HK-2 (cell line): ENCODE measurements around the gene PARD3.

ENCODE experiments used
- DNase-seq: peaks from one replicate; pipeline ENCODE4 v3.0.0-alpha.2; 2018; ENCODE audit not compliant: unreplicated experiment

Gene PARD3

GRCh38 chr10:34580214-34580613 lies 234.9 kb downstream of the PARD3 start:
- no peak for DNase-seq

- DNase-seq = no peak
Observed at GRCh38 chr10:34578468-34578867, 236.6 kb downstream of the PARD3 start.

GRCh38 chr10:34576797-34577196 lies 238.3 kb downstream of the PARD3 start:
- DNase-seq = no peak

- DNase-seq = peak; percentile 6
Observed at GRCh38 chr10:34575882-34576281, 239.2 kb downstream of the PARD3 start.

- no peak for DNase-seq
Observed at GRCh38 chr10:34574353-34574934, 240.7 kb downstream of the PARD3 start.

GRCh38 chr10:34570887-34571286 lies 244.2 kb downstream of the PARD3 start:
- no peak for DNase-seq

GRCh38 chr10:34567659-34568253 lies 247.3 kb downstream of the PARD3 start:
- DNase-seq = no peak

GRCh38 chr10:34565934-34566333 lies 249.2 kb downstream of the PARD3 start:
- DNase-seq = no peak

GRCh38 chr10:34558093-34558583 lies 257.0 kb downstream of the PARD3 start:
- DNase-seq = no peak

- DNase-seq = no peak
Observed at GRCh38 chr10:34557173-34557572, 257.9 kb downstream of the PARD3 start.

GRCh38 chr10:34555653-34556052 lies 259.4 kb downstream of the PARD3 start:
- no peak for DNase-seq

GRCh38 chr10:34553747-34554146 lies 261.3 kb downstream of the PARD3 start:
- no peak for DNase-seq

- DNase-seq = no peak
Observed at GRCh38 chr10:34551295-34551694, 263.8 kb downstream of the PARD3 start.

- DNase-seq = no peak
Observed at GRCh38 chr10:34549953-34550352, 265.1 kb downstream of the PARD3 start.

- DNase-seq = no peak
Observed at GRCh38 chr10:34549001-34549400, 266.1 kb downstream of the PARD3 start.

GRCh38 chr10:34548466-34548865 lies 266.6 kb downstream of the PARD3 start:
- DNase-seq = no peak

- no peak for DNase-seq
Observed at GRCh38 chr10:34547695-34548094, 267.4 kb downstream of the PARD3 start.

- DNase-seq = no peak
Observed at GRCh38 chr10:34547291-34547690, 267.8 kb downstream of the PARD3 start.

GRCh38 chr10:34544400-34544799 lies 270.7 kb downstream of the PARD3 start:
- DNase-seq = no peak

- DNase-seq = no peak
Observed at GRCh38 chr10:34543716-34544115, 271.4 kb downstream of the PARD3 start.

GRCh38 chr10:34540492-34540891 lies 274.6 kb downstream of the PARD3 start:
- DNase-seq = no peak

- no peak for DNase-seq
Observed at GRCh38 chr10:34539533-34540315, 275.4 kb downstream of the PARD3 start.

GRCh38 chr10:34538281-34538829 lies 276.7 kb downstream of the PARD3 start:
- DNase-seq = no peak
